Endothelial cell of umbilical vein (primary cell): Measurements from ENCODE around the gene RAB11FIP3. TPM values are rescaled to one million over a fixed set of nuclear protein-coding genes. Genes with fewer than 3 reads are reported as not detected.
"Not testable (repeated sequence)": the region's sequence is repeated elsewhere in the genome, so short reads cannot be mapped to it uniquely, and the experiment has no call there.

Source experiments
- BruUV-seq: library from RNA; stranded (reverse); fragments of 400-500 nt; replicated peaks from 2 replicates; lab custom pipeline; 2021; lab: Mats Ljungman, UMichigan
- CTCF ChIA-PET: fragments of 300-600, 350-600 bp; sonication (Branson Sonifier 250); formaldehyde crosslinking; loops from one replicate; lab custom pipeline; 2021; ENCODE audit warnings: antibody characterized with exemption, inconsistent platforms; lab: Charles Lee
- POLR2A ChIA-PET: fragments of 300-600, 350-600 bp; sonication (Branson Sonifier 250); formaldehyde crosslinking; loops from one replicate; lab custom pipeline; 2021; ENCODE audit warnings: antibody characterized with exemption, inconsistent platforms; lab: Charles Lee
- DNase-seq: peaks from one replicate; pipeline ENCODE4 v3.0.0-alpha.2; 2011; ENCODE audit warnings: low read depth, low spot score
- FAIRE-seq: peaks from 2 replicates; lab custom pipeline; 2011; peaks lifted over from hg19 to GRCh38; lab: Jason Lieb, UNC
- H2AFZ ChIP-seq: 2 replicates; pipeline ENCODE4 v1.6.0; 2012; ENCODE audit warnings: low read depth, low read length, control low read depth, inconsistent platforms
- H3K27ac ChIP-seq: 2 replicates; pipeline ENCODE4 v1.5.1; 2011; ENCODE audit warnings: low read depth, mild to moderate bottlenecking, control low read depth, low read length, moderate library complexity; ENCODE audit not compliant: insufficient read depth
- H3K27me3 ChIP-seq, 2 experiments: 2 replicates each; pipeline versions ENCODE4 v1.6.0 to v1.6.1; 2011; ENCODE audit warnings: low read length in 2 of 2, mixed read lengths in 1 of 2; ENCODE audit not compliant: control insufficient read depth in 2 of 2, insufficient read depth in 2 of 2
- H3K36me3 ChIP-seq, 2 experiments: 2 replicates in 1 of 2; 3 replicates in 1 of 2; pipeline ENCODE4 v1.5.1; 2011; ENCODE audit warnings: low read length in 2 of 2, mild to moderate bottlenecking in 1 of 2, moderate library complexity in 1 of 2; ENCODE audit not compliant: control insufficient read depth in 2 of 2, insufficient read depth in 2 of 2; ENCODE audit errors: extremely low read depth in 1 of 2
- H3K4me1 ChIP-seq: 3 replicates; pipeline ENCODE4 v1.5.1; 2011; ENCODE audit warnings: mild to moderate bottlenecking, low read length; ENCODE audit not compliant: control insufficient read depth, insufficient read depth; ENCODE audit errors: extremely low read depth
- H3K4me2 ChIP-seq: 2 replicates; pipeline ENCODE4 v1.6.1; 2011; ENCODE audit warnings: low read length, control low read depth, mixed read lengths; ENCODE audit not compliant: insufficient read depth
- H3K4me3 ChIP-seq, 3 experiments: fragments of 200-600 bp in 1 of 3; sonication (generic), shearing (Covaris generic) in 1 of 3; replicated peaks in 1 of 3; 2 replicates each; pipeline ENCODE4 v1.5.1; 2011 to 2016; ENCODE audit warnings: control low read depth in 3 of 3, low read length in 3 of 3, mild to moderate bottlenecking in 2 of 3, inconsistent platforms in 1 of 3, low read depth in 1 of 3, moderate library complexity in 1 of 3; ENCODE audit not compliant: insufficient read depth in 1 of 3
- H3K79me2 ChIP-seq: 2 replicates; pipeline ENCODE4 v1.6.0; 2012; ENCODE audit warnings: low read length, inconsistent platforms; ENCODE audit not compliant: control insufficient read depth, insufficient read depth
- H3K9ac ChIP-seq: replicated peaks from 2 replicates; pipeline ENCODE3; 2011; ENCODE audit warnings: low read length, control low read depth; ENCODE audit not compliant: insufficient read depth; ENCODE audit errors: extremely low read depth
- H3K9me1 ChIP-seq: replicated peaks from 3 replicates; pipeline ENCODE4 v1.6.0; 2011; ENCODE audit warnings: mild to moderate bottlenecking, low read length; ENCODE audit not compliant: control insufficient read depth, insufficient read depth; ENCODE audit errors: extremely low read depth
- H3K9me3 ChIP-seq: replicated peaks from 2 replicates; pipeline ENCODE4 v1.5.1; 2012; ENCODE audit warnings: low read length, inconsistent platforms; ENCODE audit not compliant: control insufficient read depth, insufficient read depth
- H4K20me1 ChIP-seq: replicated peaks from 2 replicates; pipeline ENCODE3; 2011; ENCODE audit warnings: mild to moderate bottlenecking, low read length; ENCODE audit not compliant: control insufficient read depth, insufficient read depth; ENCODE audit errors: extremely low read depth
- FOS ChIP-seq: IDR thresholded peaks from 2 replicates; pipeline ENCODE4 v1.6.1; 2011; ENCODE audit warnings: mild to moderate bottlenecking, low read length, moderate library complexity, borderline replicate concordance; ENCODE audit not compliant: insufficient read depth
- GATA2 ChIP-seq: IDR thresholded peaks from 2 replicates; pipeline ENCODE4 v1.7.0; 2011; ENCODE audit warnings: low read depth, mild to moderate bottlenecking, moderate library complexity, mixed read lengths, low read length; ENCODE audit not compliant: insufficient read length, insufficient read depth
- dilution Hi-C: fragments of 300-500 bp; cut with MboI; formaldehyde crosslinking; loops from one replicate; pipeline ENCODE4 v1.15.0; 2019; ENCODE audit warnings: low sequenced_read_pairs; ENCODE audit not compliant: extremely low pct_ligation_motif_present
- intact Hi-C: fragments of 100-400 bp; cut with micrococcal nuclease; formaldehyde crosslinking; loops from one replicate; pipeline ENCODE4 v1.10.0; 2022
- polyA plus RNA-seq, 4 experiments: library from polyadenylated mRNA; depleted of rRNA in 3 of 4; stranded (reverse) in 3 of 4; unstranded in 1 of 4; fragments of >200 nt; gene quantifications; 2 replicates each; pipeline versions ENCODE4 v1.2.1 to v1.2.3, GENCODE V29; 2011 to 2012; ENCODE audit warnings: missing spikeins in 1 of 4
- total RNA-seq: library from RNA; stranded (reverse); gene quantifications from 2 replicates; pipeline ENCODE4 v1.2.3, GENCODE V29; 2021

The RAB11FIP3 gene
- total and polyA plus RNA-seq, 2 donors (not counting 3 experiments of a cell fraction or from before 2014, with no cell fraction given), result 20.5 to 75.9 TPM

GRCh38 chr16:506246-506546 lies 80.7 kb downstream of the RAB11FIP3 start:
- POLR2A ChIA-PET, result no interaction called here
- Histone ChIP-seq H2AFZ (no peak overlapping the region), H4K20me1 (no peaks in the 10 kb centered on the region), H3K9ac (no peak overlapping the region), H3K9me3 (no peaks in the 10 kb centered on the region), H3K79me2 (no peaks in the 10 kb centered on the region), H3K27me3 (no peaks in the 10 kb centered on the region), H3K4me3 (no peak overlapping the region), H3K4me1 (peaks cover 7% of the 10 kb centered on the region), H3K27ac (no peak overlapping the region), H3K9me1 (no peaks in the 10 kb centered on the region), H3K36me3 (peaks cover 0 to 12% of the 10 kb centered on the region in 2 experiments), H3K4me2 (no peak overlapping the region)
- dilution Hi-C loops, result no loop called here
- DNase-seq (no peak), FAIRE-seq (no peak)
- intact Hi-C loops, result no loop called here
- BruUV-seq, result no TSS peak
- CTCF ChIA-PET, result interaction anchor here (0.7 to 1.4 kb wide), 3 partner anchors 8 to 19 kb away, joined by 3 to 4 read pairs (median 3); no protein-coding TSS in a partner anchor
- no peak for TF ChIP-seq GATA2
- no peak for TF ChIP-seq FOS

GRCh38 chr16:507527-507926 lies 82.1 kb downstream of the RAB11FIP3 start:
- H3K27ac ChIP-seq, H3K9me3 ChIP-seq, H3K9me1 ChIP-seq, H3K9ac ChIP-seq, BruUV-seq, DNase-seq, H3K4me2 ChIP-seq, POLR2A ChIA-PET, FAIRE-seq, H3K4me1 ChIP-seq, CTCF ChIA-PET, dilution Hi-C loops, H4K20me1 ChIP-seq, H2AFZ ChIP-seq, H3K79me2 ChIP-seq, H3K27me3 ChIP-seq, intact Hi-C loops, H3K4me3 ChIP-seq: not testable (repeated sequence)
- H3K36me3 ChIP-seq, result peaks cover 0 to 12% of the 10 kb centered on the region in 2 experiments
